D721Med (cell line): ENCODE data around the gene ZNF540.
A peak's percentile ranks its signal among the peaks of the same experiment; 100 is the strongest.

ENCODE experiments used
- DNase-seq: peaks from one replicate; pipeline ENCODE4 v3.0.0; 2011; ENCODE audit warnings: low spot score; ENCODE audit not compliant: insufficient read length
- FAIRE-seq: peaks from 2 replicates; lab custom pipeline; 2011; peaks lifted over from hg19 to GRCh38; lab: Jason Lieb, UNC
- TF ChIP-seq, protein P1 (sequence below): IDR thresholded peaks from 2 replicates; pipeline ENCODE4 v1.5.1; 2012; ENCODE audit warnings: mild to moderate bottlenecking, control low read depth; ENCODE audit not compliant: insufficient read depth; ENCODE audit errors: missing control alignments

Gene ZNF540

DNA sequence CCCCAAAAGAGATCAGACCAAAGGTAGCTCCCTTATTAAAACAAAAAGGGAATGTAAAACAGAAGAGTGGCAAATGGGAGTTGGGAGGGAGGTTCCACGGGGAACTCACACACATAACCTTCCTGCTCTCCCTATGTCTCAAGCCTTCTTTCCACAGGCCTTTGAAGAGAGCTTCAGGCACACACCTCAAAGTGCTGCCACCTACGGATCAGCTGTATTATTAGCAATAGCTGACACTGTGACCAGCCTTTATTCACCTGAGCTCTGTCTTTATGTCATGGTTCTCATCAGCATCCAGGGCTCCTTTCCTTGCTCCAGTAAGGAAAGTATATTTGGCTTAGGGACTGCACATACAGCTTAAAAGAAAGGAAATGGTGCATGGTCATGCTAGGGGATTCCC is 11.3 kb upstream of the ZNF540 start:
- TF ChIP-seq, protein P1, sequence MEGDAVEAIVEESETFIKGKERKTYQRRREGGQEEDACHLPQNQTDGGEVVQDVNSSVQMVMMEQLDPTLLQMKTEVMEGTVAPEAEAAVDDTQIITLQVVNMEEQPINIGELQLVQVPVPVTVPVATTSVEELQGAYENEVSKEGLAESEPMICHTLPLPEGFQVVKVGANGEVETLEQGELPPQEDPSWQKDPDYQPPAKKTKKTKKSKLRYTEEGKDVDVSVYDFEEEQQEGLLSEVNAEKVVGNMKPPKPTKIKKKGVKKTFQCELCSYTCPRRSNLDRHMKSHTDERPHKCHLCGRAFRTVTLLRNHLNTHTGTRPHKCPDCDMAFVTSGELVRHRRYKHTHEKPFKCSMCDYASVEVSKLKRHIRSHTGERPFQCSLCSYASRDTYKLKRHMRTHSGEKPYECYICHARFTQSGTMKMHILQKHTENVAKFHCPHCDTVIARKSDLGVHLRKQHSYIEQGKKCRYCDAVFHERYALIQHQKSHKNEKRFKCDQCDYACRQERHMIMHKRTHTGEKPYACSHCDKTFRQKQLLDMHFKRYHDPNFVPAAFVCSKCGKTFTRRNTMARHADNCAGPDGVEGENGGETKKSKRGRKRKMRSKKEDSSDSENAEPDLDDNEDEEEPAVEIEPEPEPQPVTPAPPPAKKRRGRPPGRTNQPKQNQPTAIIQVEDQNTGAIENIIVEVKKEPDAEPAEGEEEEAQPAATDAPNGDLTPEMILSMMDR, result no peak
- no peak for DNase-seq
- FAIRE-seq, result no peak

DNA sequence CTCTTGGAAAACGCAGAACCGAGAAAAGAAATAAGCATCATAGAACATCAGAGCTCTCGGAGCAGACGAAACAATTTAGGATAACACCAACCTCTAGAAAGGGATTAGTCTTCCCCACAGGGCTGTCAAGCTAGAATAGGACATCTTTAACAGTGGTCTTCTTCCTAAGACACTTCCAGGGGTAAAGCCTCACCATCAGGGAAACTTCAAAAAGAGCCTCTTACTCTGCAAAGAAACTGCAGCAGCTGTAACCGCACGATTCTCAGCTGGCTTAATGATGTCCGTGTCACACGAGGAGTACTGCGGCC is 726 bp upstream of the ZNF540 start:
- no peak for FAIRE-seq
- no peak for DNase-seq
- TF ChIP-seq, protein P1, result no peak

DNA sequence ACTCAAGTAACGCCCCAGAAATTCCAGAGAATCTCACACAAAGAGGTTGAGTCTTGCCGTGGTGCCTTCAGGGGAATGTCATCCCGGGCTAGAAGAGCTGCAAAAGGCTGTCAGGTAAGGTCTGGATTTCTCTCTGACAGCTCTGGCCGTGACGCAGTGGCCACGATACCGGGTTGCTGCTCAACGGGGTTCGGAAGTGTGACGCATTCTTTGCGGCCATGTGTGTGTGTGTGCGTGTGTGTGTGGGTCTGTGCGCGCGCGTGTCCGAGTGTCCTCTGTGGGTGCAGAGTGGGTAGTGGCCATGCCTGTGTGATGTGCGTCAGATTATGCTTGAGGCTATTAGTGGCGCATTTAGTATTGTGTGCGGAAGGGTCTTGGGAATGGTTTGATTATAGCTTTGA is 306 bp downstream of the ZNF540 start:
- DNase-seq (no peak), FAIRE-seq (no peak)
- TF ChIP-seq, protein P1, result no peak

DNA sequence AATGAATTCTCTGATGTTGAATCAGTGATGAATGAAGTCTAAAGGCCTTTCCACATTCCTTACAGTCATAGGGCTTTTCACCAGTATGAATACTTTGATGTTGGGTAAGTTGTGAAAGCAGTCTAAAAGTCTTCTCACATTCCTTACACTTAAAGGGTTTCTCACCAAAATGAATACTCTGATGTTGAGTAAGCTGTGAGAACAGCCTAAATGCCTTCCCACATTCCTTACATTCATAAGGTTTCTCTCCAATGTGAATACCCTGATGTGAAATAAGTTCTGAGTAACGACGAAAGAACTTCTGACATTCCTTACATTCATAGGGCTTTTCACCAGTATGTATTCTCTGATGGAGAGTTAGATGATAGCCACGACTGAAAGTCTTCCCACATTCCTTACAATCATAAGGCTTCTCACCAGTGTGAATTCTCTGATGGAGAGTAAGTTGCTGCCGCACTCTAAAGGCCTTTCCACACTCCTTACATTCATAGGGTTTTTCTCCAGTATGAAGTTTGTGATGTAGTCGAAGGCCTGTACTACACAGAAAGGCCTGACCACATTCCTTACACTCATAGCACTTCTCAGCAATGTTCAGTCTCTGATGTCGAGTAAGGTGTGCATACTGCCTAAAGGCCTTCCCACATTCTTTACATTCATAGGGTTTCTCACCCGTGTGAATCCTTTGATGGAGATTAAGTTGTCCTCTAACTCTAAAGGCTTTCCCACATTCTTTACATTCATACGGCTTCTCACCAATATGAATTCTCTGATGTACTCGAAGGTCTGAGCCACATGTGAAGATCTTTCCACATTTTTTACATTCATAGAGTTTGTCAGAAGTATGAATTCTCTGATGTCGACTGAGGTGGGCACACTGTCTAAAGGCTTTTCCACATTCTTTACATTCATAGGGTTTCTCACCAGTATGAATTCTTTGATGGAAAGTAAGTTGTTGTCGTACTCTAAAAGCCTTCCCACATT is 40.7 kb downstream of the ZNF540 start:
- FAIRE-seq (peak; percentile 25), DNase-seq (no peak)
- TF ChIP-seq, protein P1, result no peak

DNA sequence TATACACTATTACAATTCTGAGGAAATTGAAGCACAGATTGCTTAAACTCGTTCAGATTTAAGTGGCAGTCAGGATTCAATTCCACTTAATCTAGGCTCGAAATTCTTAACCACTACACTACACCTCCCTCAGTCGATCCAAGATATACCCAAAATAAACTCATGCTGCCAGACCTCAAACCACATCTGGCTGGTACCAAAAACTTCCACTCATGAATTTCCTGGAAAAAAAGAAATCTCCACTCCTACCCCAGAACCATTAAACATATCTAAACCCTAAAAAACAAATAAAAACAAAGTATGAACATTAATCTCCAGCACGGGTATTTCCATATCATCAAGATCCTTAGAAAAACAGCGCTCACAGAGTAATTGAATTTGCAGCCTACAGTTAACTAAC is 59.4 kb downstream of the ZNF540 start:
- FAIRE-seq (no peak), DNase-seq (no peak)

DNA sequence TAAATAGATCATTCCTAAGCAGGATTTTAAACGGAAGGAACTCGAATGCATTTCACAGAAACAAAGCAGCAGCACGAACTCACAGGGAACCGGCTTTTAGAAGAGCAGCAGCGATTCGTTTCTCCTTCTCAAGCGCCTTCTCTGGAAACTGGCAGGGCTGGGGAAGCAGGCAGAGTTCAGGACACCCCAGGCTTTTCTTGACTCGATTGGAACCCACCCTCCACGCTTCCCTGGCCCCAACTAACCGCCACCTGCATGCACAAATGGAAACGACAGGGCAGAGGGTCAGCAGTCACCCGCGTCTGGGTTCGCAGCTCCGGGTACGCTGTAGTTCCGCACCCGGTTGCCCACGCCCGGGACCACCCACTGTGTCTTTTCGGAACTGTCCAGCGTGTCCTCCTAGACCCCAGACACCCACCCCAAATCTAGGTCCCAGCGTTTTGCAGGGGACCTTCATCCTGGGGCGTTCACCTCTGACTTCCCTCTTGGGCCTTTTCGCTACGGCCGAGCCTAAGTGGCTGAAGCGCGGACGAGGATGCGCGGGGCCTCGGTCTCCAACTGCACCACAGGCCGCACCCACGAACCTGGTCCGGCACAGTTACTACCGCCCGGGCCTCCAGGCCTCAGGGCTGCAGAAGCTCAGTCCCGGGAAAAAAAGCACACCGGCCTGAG is 60.1 kb downstream of the ZNF540 start:
- DNase-seq (no peak), FAIRE-seq (no peak)
- TF ChIP-seq, protein P1, result no peak

More for the DNA sequence above, 59.4 kb downstream of the ZNF540 start:
- TF ChIP-seq, protein P1, result no peak
